HEK293T (cell line): ENCODE data around the gene MAST4.

Experiments used
- ARNT ChIP-seq: fragments of 450-650 bp; IDR thresholded peaks from 2 replicates; pipeline ENCODE4 v1.6.1; 2017; ENCODE audit warnings: mild to moderate bottlenecking
- BHLHE40 ChIP-seq: fragments of 450-650 bp; IDR thresholded peaks from 2 replicates; pipeline ENCODE4 v1.6.1; 2016; ENCODE audit warnings: mild to moderate bottlenecking, moderate library complexity, borderline replicate concordance
- FOXA1 ChIP-seq: fragments of 450-650 bp; IDR thresholded peaks from 2 replicates; pipeline ENCODE4 v1.6.1; 2016; ENCODE audit warnings: mild to moderate bottlenecking
- FOXM1 ChIP-seq: fragments of 450-650 bp; IDR thresholded peaks from 2 replicates; pipeline ENCODE4 v1.6.1; 2017; ENCODE audit warnings: mild to moderate bottlenecking, borderline replicate concordance
- L3MBTL2 ChIP-seq: fragments of 450-650 bp; conservative IDR thresholded peaks from 2 replicates; pipeline ENCODE4 v1.6.1; 2016; ENCODE audit warnings: mild to moderate bottlenecking
- LEF1 ChIP-seq: fragments of 450-650 bp; IDR thresholded peaks from 2 replicates; pipeline ENCODE4 v1.6.1; 2017; ENCODE audit warnings: mild to moderate bottlenecking, borderline replicate concordance
- NFRKB ChIP-seq: fragments of 450-650 bp; IDR thresholded peaks from 2 replicates; pipeline ENCODE4 v1.6.1; 2016; ENCODE audit warnings: mild to moderate bottlenecking, moderate library complexity
- PKNOX1 ChIP-seq: fragments of 450-650 bp; IDR thresholded peaks from 2 replicates; pipeline ENCODE4 v1.6.1; 2016
- SUZ12 ChIP-seq: fragments of 450-650 bp; IDR thresholded peaks from 2 replicates; pipeline ENCODE4 v1.6.1; 2016; ENCODE audit warnings: mild to moderate bottlenecking
- TARDBP ChIP-seq: fragments of 450-650 bp; IDR thresholded peaks from 2 replicates; pipeline ENCODE4 v1.6.1; 2016

GRCh38 chr5:67187006-67187715, 591.0 kb downstream of the MAST4 start:
- no peak for TF ChIP-seq L3MBTL2
- no peak for TF ChIP-seq NFRKB
- TF ChIP-seq TARDBP, result no peak
- TF ChIP-seq LEF1, result no peak
- no peak for TF ChIP-seq FOXM1
- TF ChIP-seq ARNT, result no peak
- no peak for TF ChIP-seq PKNOX1
- TF ChIP-seq SUZ12, result no peak
- no peak for TF ChIP-seq FOXA1
- no peak for TF ChIP-seq BHLHE40
